ENCODE measurements around the gene GMCL2.

Gene GMCL2

DNA sequence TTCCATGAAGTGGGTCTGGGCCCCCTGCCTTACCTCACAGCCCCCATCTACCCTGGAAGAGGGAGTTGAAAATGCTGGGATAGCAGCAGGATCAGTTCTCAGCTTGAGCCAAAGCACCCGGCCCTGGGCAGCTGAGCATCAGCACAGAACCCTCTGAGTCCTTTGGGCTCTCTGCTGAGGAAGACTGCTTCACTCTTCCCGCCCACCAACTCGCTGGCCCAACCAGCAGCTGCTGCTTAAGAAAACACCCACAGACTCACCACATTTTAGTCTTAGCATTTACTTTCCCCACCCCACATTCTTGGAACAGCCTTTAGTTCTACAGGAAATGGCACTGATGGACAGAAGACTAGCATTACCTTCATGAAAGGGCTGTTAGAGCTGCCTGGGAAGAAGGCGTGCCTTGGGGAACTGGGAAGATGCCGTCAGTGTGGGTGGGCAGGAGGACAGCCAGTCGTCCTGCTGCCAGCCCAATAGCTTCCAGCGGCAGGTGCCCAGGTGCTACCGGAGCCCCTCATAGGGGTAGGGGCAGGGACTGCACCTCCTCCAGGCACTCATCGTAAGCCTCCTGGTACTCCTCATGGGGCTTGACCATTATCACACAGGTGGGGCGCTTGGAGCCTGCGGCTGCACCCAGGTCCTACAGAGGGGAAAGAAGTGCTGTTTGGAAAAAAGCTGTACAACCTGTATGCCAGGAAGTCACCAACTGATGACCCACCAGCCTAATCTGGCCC lies 37.8 kb downstream of the GMCL2 start:
- no peak for DNase-seq (ENCODE audit: low spot score)
- TF ChIP-seq, protein P1, sequence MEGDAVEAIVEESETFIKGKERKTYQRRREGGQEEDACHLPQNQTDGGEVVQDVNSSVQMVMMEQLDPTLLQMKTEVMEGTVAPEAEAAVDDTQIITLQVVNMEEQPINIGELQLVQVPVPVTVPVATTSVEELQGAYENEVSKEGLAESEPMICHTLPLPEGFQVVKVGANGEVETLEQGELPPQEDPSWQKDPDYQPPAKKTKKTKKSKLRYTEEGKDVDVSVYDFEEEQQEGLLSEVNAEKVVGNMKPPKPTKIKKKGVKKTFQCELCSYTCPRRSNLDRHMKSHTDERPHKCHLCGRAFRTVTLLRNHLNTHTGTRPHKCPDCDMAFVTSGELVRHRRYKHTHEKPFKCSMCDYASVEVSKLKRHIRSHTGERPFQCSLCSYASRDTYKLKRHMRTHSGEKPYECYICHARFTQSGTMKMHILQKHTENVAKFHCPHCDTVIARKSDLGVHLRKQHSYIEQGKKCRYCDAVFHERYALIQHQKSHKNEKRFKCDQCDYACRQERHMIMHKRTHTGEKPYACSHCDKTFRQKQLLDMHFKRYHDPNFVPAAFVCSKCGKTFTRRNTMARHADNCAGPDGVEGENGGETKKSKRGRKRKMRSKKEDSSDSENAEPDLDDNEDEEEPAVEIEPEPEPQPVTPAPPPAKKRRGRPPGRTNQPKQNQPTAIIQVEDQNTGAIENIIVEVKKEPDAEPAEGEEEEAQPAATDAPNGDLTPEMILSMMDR (IDR thresholded peaks at IDR 0.05; ENCODE audit: extremely low read depth, missing control alignments): no peak

DNA sequence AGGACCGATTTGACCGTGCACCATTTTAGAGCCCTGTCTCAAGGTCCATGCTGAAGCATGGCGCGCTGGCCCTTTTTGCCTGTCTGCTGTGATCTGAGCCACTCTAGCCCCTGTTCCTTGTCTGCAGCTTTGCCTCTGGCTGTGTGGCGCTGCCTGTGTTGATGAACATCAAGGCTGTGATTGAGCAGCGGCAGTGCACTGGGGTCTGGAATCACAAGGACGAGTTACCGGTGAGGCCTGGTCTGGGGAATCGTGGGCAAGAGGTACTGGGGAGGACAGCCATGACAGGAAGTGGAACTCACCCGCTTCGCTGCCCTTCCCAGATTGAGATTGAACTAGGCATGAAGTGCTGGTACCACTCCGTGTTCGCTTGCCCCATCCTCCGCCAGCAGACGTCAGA lies 39.8 kb downstream of the GMCL2 start:
- TF ChIP-seq, protein P1 (IDR thresholded peaks at IDR 0.05; ENCODE audit: extremely low read depth, missing control alignments): no peak
- no peak for DNase-seq (ENCODE audit: low spot score)

DNA sequence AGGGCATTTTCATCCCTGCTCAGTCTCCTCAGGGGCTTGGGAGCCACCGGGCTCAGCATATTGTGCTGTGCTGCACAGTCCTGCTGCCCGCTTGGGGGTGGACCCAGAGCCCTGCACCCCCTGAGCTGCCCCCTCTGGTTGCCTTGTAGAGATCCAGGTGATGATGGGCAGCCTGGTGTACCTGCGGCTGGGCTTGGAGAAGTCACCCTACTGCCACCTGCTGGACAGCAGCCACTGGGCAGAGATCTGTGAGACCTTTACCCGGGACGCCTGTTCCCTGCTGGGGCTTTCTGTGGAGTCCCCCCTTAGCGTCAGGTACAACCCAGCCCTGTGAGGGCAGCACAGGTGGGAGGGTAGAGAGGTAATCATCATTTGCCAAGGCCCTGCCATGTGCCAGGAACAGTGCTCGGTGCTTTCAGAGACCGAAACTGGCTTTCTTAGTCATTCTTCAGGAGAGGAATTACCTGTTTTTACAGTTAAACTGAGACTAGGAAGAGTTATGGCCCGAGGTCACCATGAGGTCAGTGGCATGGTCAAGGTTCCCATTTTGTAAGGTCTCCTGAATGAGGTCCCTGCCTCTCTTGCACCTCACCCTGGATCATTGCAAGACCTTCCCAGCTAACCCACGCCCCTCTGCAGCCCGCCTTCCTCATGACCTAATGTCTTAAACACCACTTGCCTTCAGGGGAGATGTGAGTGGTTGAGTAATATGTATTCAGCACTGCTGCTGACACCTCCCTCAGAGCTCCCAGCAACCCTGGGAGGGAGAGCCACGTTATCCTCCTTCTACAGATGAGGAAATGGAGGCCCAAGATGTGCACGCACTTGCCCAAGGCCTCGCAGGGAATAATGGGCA lies 41.0 kb downstream of the GMCL2 start:
- DNase-seq (ENCODE audit: low spot score): peak; percentile 79
- TF ChIP-seq, protein P1 (IDR thresholded peaks at IDR 0.05; ENCODE audit: extremely low read depth, missing control alignments): peak; percentile 62

DNA sequence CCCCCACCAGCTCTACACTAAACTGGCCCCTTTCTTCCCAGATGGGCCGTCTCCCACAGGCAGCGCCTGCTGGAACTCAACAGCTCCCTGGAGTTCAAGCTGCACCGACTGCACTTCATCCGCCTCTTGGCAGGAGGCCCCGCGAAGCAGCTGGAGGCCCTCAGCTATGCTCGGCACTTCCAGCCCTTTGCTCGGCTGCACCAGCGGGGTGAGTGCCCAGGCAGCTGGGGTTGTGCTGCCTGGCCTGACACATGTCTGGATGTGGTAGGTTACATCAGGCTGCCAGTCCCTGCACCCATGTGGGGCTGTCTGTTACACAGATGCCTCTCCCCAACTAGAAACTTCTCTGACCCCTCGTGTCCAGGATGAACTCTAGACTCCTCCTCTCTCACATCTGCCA lies 43.3 kb downstream of the GMCL2 start:
- DNase-seq (ENCODE audit: low spot score): no peak
- TF ChIP-seq, protein P1 (IDR thresholded peaks at IDR 0.05; ENCODE audit: extremely low read depth, missing control alignments): no peak

DNA sequence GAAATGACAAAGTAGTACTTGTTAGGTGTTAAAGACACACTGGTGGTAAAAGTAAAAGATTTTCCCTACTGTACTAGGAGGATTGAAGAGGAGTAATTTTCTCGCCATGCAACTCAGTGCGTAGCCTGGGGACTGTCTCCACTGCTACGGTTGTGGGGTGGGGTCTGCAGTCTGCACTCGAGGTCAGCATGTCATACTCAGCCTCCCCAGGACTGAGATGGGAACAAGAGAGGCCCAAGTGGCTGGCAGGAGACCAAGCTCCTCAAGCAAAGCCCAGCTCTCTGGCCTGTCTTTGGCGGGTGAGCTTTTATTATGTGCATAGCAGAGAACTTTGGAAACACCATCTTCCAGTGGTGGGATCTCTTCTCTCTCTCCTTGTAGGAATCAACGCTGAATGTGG lies 43.9 kb downstream of the GMCL2 start:
- TF ChIP-seq, protein P1 (IDR thresholded peaks at IDR 0.05; ENCODE audit: extremely low read depth, missing control alignments): no peak
- DNase-seq (ENCODE audit: low spot score): no peak

DNA sequence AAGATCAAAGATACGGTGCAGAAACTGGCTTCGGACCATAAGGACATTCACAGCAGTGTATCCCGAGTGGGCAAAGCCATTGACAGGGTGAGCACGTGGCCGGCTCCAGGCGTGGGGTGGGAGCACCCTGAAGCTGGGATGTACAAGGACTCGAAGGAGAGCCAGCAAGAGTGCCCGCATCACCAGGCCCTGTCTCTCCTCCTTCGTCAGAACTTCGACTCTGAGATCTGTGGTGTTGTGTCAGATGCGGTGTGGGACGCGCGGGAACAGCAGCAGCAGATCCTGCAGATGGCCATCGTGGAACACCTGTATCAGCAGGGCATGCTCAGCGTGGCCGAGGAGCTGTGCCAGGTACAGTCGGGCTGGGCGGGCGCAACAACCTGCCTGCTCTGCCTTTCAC lies 44.5 kb downstream of the GMCL2 start:
- no peak for DNase-seq (ENCODE audit: low spot score)

More for the DNA sequence above, 44.5 kb downstream of the GMCL2 start:
- TF ChIP-seq, protein P1 (IDR thresholded peaks at IDR 0.05; ENCODE audit: extremely low read depth, missing control alignments): no peak

Measured in GM20000 (cell line).